Gastrocnemius medialis (tissue), 4 donors: Measurements from ENCODE around the gene PMEPA1. TPM values are rescaled to one million over a fixed set of nuclear protein-coding genes. Genes with fewer than 3 reads are reported as not detected.
A peak's percentile ranks its signal among the peaks of the same experiment; 100 is the strongest.

Experiments
- ATAC-seq, 2 donors: fragments of 150-250 bp; one replicate each; pipeline ENCODE4 v1.9.1; 2016
- DNase-seq, 2 donors: peaks; one replicate each; pipeline ENCODE4 v3.0.0-alpha.2; 2019
- H3K27ac ChIP-seq, 4 donors: fragments of 200-600 bp; sonication (generic); 1 replicate in 1 of 4; 2 replicates in 3 of 4; pipeline ENCODE4 v1.5.1; 2016 to 2018; ENCODE audit warnings: mild to moderate bottlenecking in 2 of 4, moderate library complexity in 1 of 4
- H3K27me3 ChIP-seq, 3 donors: fragments of 200-600 bp; sonication (generic) in 2 of 3; 1 replicate in 1 of 3; 2 replicates in 2 of 3; pipeline versions ENCODE4 v1.5.1 to v1.6.0; 2016 to 2019; ENCODE audit warnings: mild to moderate bottlenecking in 1 of 3, moderate library complexity in 1 of 3
- H3K36me3 ChIP-seq, 2 donors: fragments of 200-600 bp; sonication (generic) in 1 of 2; one replicate each; pipeline ENCODE4 v1.5.1; 2017 to 2018
- H3K4me1 ChIP-seq, 2 donors: fragments of 200-600 bp; sonication (generic) in 1 of 2; one replicate each; pipeline ENCODE4 v1.5.1; 2016 to 2017; ENCODE audit warnings: mild to moderate bottlenecking in 2 of 2
- H3K4me3 ChIP-seq, 4 donors: fragments of 200-600 bp; sonication (generic) in 3 of 4; 1 replicate in 1 of 4; 2 replicates in 3 of 4; pipeline ENCODE4 v1.5.1; 2016 to 2019; ENCODE audit warnings: mild to moderate bottlenecking in 2 of 4
- H3K9me3 ChIP-seq, 3 donors: fragments of 200-600 bp; sonication (generic) in 2 of 3; 1 replicate in 1 of 3; 2 replicates in 2 of 3; pipeline ENCODE4 v1.5.1; 2016 to 2019
- CTCF ChIP-seq, 5 experiments: fragments of 450-650 bp in 3 of 5; fragments of 200-600 bp in 2 of 5; sonication (generic) in 2 of 5; IDR thresholded peaks in 4 of 5; conservative IDR thresholded peaks in 1 of 5; 1 replicate in 4 of 5; 2 replicates in 1 of 5; pipeline ENCODE4 v1.5.1; 2016 to 2019; ENCODE audit warnings: antibody characterized with exemption in 5 of 5, mild to moderate bottlenecking in 3 of 5, moderate library complexity in 3 of 5
- POLR2A ChIP-seq, 2 donors: fragments of 450-650 bp; IDR thresholded peaks; one replicate each; pipeline ENCODE4 v1.6.1; 2017; ENCODE audit warnings: antibody characterized with exemption in 2 of 2, mild to moderate bottlenecking in 2 of 2, moderate library complexity in 2 of 2
- in situ Hi-C, 4 donors: fragments of 200-750 bp; cut with MboI; loops; one replicate each; pipeline versions ENCODE4 v1.15.0 to v1.8.0; 2017; ENCODE audit warnings: low sequenced_read_pairs in 4 of 4
- intact Hi-C: fragments of 100-400 bp; cut with DNase I; formaldehyde crosslinking; loops from one replicate; pipeline ENCODE4 v1.15.1; 2023; ENCODE audit warnings: low total_unique reads
- total RNA-seq, 4 donors: library from RNA; depleted of rRNA; stranded (reverse); fragments of >200 nt; gene quantifications; one replicate each; pipeline versions ENCODE4 v1.1.0 to v1.2.3, GENCODE V29; 2016

PMEPA1 gene
- total RNA-seq, 4 donors from 2014 or later: 1.5 to 8.1 (median 5.8) TPM

GRCh38 chr20:57713505-57713903 is 3.7 kb upstream of the PMEPA1 start:
- Histone ChIP-seq H3K9me3 (no peaks in the 10 kb centered on the region), H3K4me1 (peaks cover 76 to 78% of the 10 kb centered on the region in 2 donors), H3K27ac (peak overlapping the region; percentile 79 to 94 (median 88)), H3K4me3 (no peak overlapping the region), H3K27me3 (no peaks in the 10 kb centered on the region), H3K36me3 (no peaks in the 10 kb centered on the region)
- ATAC-seq (peak; percentile 37 to 39), DNase-seq (peak in 1 of 2 donors; percentile 83)
- intact Hi-C loops (loop anchor here (10.0 kb wide), 2 partner anchors 681 to 1181 kb away; no protein-coding TSS in a partner anchor), in situ Hi-C loops (loop anchor here in 2 of 4 donors (25.0 kb wide), 2 partner anchors 326 to 1326 kb away; partner anchors contain the start of genes AURKA (in 1 of the 2), CSTF1 (in 1 of the 2) and RBM38 (in 1 of the 2))
- TF ChIP-seq POLR2A (IDR thresholded peaks at IDR 0.05) (no peak), CTCF (IDR thresholded peaks at IDR 0.05 in 4 of 5, conservative IDR thresholded peaks at IDR 0.05 in 1 of 5) (no peak)

GRCh38 chr20:57712851-57713504 is 3.2 kb upstream of the PMEPA1 start:
- H3K27ac ChIP-seq: peak overlapping the region; percentile 79 to 94 (median 88)
- DNase-seq (no peak), ATAC-seq (no peak)
- no peak for TF ChIP-seq CTCF (IDR thresholded peaks at IDR 0.05 in 4 of 5, conservative IDR thresholded peaks at IDR 0.05 in 1 of 5)
- TF ChIP-seq POLR2A (IDR thresholded peaks at IDR 0.05): no peak
- in situ Hi-C loops (loop anchor here in 2 of 4 donors (25.0 kb wide), 2 partner anchors 326 to 1326 kb away; partner anchors contain the start of genes AURKA (in 1 of the 2), CSTF1 (in 1 of the 2) and RBM38 (in 1 of the 2)), intact Hi-C loops (loop anchor here (10.0 kb wide), 2 partner anchors 682 to 1182 kb away; no protein-coding TSS in a partner anchor)
- H3K4me3 ChIP-seq: no peak overlapping the region
- H3K4me1 ChIP-seq: peaks cover 74 to 75% of the 10 kb centered on the region in 2 donors
- H3K36me3 ChIP-seq: no peaks in the 10 kb centered on the region
- no peaks in the 10 kb centered on the region for H3K27me3 ChIP-seq
- H3K9me3 ChIP-seq: no peaks in the 10 kb centered on the region

GRCh38 chr20:57712341-57712740 is 2.5 kb upstream of the PMEPA1 start:
- ATAC-seq (no peak), DNase-seq (no peak)
- intact Hi-C loops (loop anchor here (10.0 kb wide), 2 partner anchors 682 to 1182 kb away; no protein-coding TSS in a partner anchor), in situ Hi-C loops (loop anchor here in 2 of 4 donors (25.0 kb wide), 2 partner anchors 325 to 1325 kb away; partner anchors contain the start of genes AURKA (in 1 of the 2), CSTF1 (in 1 of the 2) and RBM38 (in 1 of the 2))
- no peak for TF ChIP-seq CTCF (IDR thresholded peaks at IDR 0.05 in 4 of 5, conservative IDR thresholded peaks at IDR 0.05 in 1 of 5)
- no peak for TF ChIP-seq POLR2A (IDR thresholded peaks at IDR 0.05)
- H3K4me3 ChIP-seq: no peak overlapping the region
- H3K36me3 ChIP-seq: no peaks in the 10 kb centered on the region
- H3K27me3 ChIP-seq: no peaks in the 10 kb centered on the region
- H3K27ac ChIP-seq: peak overlapping the region; percentile 79 to 94 (median 88)
- no peaks in the 10 kb centered on the region for H3K9me3 ChIP-seq
- peaks cover 68% of the 10 kb centered on the region in 2 donors for H3K4me1 ChIP-seq

DNA sequence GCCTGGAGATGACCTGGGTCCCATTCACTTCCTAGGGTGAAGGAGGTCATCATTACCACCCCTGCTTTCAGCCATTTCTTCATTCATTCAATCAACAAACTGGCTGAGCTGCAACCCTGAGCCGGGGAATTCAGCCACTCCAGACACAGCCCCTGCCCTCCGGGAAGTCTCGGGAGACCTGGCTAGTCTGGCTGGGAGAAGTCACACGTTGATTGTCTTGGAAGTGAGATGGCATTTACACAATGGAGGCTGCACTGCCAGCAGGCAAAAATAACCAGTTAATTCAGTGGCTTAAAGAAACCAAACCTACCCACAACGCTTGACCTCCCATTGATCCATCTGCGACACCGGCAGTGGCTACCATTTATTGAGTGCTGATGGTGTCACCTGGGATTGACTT is 2.0 kb upstream of the PMEPA1 start:
- DNase-seq (peak in 1 of 2 donors; percentile 52), ATAC-seq (no peak)
- no peaks in the 10 kb centered on the region for H3K36me3 ChIP-seq
- H3K4me3 ChIP-seq: no peak overlapping the region
- TF ChIP-seq POLR2A (IDR thresholded peaks at IDR 0.05) (no peak), CTCF (IDR thresholded peaks at IDR 0.05 in 4 of 5, conservative IDR thresholded peaks at IDR 0.05 in 1 of 5) (no peak)
- H3K27me3 ChIP-seq: no peaks in the 10 kb centered on the region
- H3K27ac ChIP-seq: peak overlapping the region; percentile 83 to 94 (median 91)
- H3K9me3 ChIP-seq: no peaks in the 10 kb centered on the region
- intact Hi-C loops: loop anchor here (2.0 to 10.0 kb wide), 3 partner anchors 321 to 1183 kb away; partner anchors contain the start of gene RBM38
- in situ Hi-C loops: loop anchor here in 2 of 4 donors (25.0 kb wide), 2 partner anchors 325 to 1325 kb away; partner anchors contain the start of genes AURKA (in 1 of the 2), CSTF1 (in 1 of the 2) and RBM38 (in 1 of the 2)
- H3K4me1 ChIP-seq: peaks cover 63% of the 10 kb centered on the region in 2 donors
